Ureter (tissue), 1 donor: ENCODE measurements around the gene SH3RF2. TPM values are rescaled to one million over a fixed set of nuclear protein-coding genes. Genes with fewer than 3 reads are reported as not detected.
A peak's percentile ranks its signal among the peaks of the same experiment; 100 is the strongest.
"Not testable (repeated sequence)": the region's sequence is repeated elsewhere in the genome, so short reads cannot be mapped to it uniquely, and the experiment has no call there.

Experiments
- DNase-seq: peaks from one replicate; pipeline ENCODE4 v3.0.0-alpha.2; 2020; ENCODE audit warnings: low spot score
- total RNA-seq: library from RNA; stranded (reverse); gene quantifications from one replicate; pipeline ENCODE4 v1.2.4, GENCODE V29; 2023
- donor health status: DM: yes; HTN: yes; CAD: no.

Gene SH3RF2
- total RNA-seq, 1 donor from 2014 or later, result 9.5 TPM

GRCh38 chr5:145978708-145979107, 42.3 kb downstream of the SH3RF2 start:
- DNase-seq, result no peak

- no peak for DNase-seq
Measured at GRCh38 chr5:145979270-145980223, 43.2 kb downstream of the SH3RF2 start.

- no peak for DNase-seq
Measured at GRCh38 chr5:145980259-145980658, 43.9 kb downstream of the SH3RF2 start.

GRCh38 chr5:145980718-145981117, 44.3 kb downstream of the SH3RF2 start:
- DNase-seq, result no peak

GRCh38 chr5:145981589-145982571, 45.5 kb downstream of the SH3RF2 start:
- peak; percentile 60 for DNase-seq

GRCh38 chr5:145982572-145983318, 46.4 kb downstream of the SH3RF2 start:
- no peak for DNase-seq

GRCh38 chr5:145983446-145983845, 47.1 kb downstream of the SH3RF2 start:
- DNase-seq, result no peak

- no peak for DNase-seq
Measured at GRCh38 chr5:145984072-145984471, 47.7 kb downstream of the SH3RF2 start.

GRCh38 chr5:145987856-145988255, 51.5 kb downstream of the SH3RF2 start:
- no peak for DNase-seq

GRCh38 chr5:145988993-145989392, 52.6 kb downstream of the SH3RF2 start:
- DNase-seq, result no peak

GRCh38 chr5:145989428-145989827, 53.0 kb downstream of the SH3RF2 start:
- no peak for DNase-seq

GRCh38 chr5:145990170-145990569, 53.8 kb downstream of the SH3RF2 start:
- no peak for DNase-seq

- DNase-seq, result no peak
Measured at GRCh38 chr5:145991044-145991575, 54.7 kb downstream of the SH3RF2 start.

- DNase-seq, result not testable (repeated sequence)
Measured at GRCh38 chr5:145993538-145993937, 57.2 kb downstream of the SH3RF2 start.

GRCh38 chr5:145996135-145996534, 59.8 kb downstream of the SH3RF2 start:
- no peak for DNase-seq

GRCh38 chr5:145999208-145999607, 62.8 kb downstream of the SH3RF2 start:
- no peak for DNase-seq

- no peak for DNase-seq
Measured at GRCh38 chr5:146000072-146000471, 63.7 kb downstream of the SH3RF2 start.

GRCh38 chr5:146001544-146002190, 65.3 kb downstream of the SH3RF2 start:
- DNase-seq, result no peak

- no peak for DNase-seq
Measured at GRCh38 chr5:146002491-146002890, 66.1 kb downstream of the SH3RF2 start.

- no peak for DNase-seq
Measured at GRCh38 chr5:146003852-146004251, 67.5 kb downstream of the SH3RF2 start.

GRCh38 chr5:146005264-146005663, 68.9 kb downstream of the SH3RF2 start:
- no peak for DNase-seq
